ENCODE data around the gene SDR42E1. TPM values are rescaled to one million over a fixed set of nuclear protein-coding genes. Genes with fewer than 3 reads are reported as not detected.

The SDR42E1 gene
- total and polyA plus RNA-seq, 2 of the 8 experiments (the other 6 are each of a cell fraction or from before 2014, with no cell fraction given), result 0.03 TPM; not detected in 1

- Histone ChIP-seq H3K4me2 (ENCODE audit: insufficient read depth in 1 of 2, low read depth in 2 of 2, low read length in 2 of 2) (no peak overlapping the region), H3K14ac (ENCODE audit: insufficient read length) (no peak overlapping the region), H3K4me1 (replicated peaks in 1 of 4; ENCODE audit: control insufficient read depth in 3 of 4, insufficient read depth in 4 of 4, low read length in 3 of 4) (no peaks in the 10 kb centered on the region), H3K18ac (ENCODE audit: extremely low read depth, low read length) (no peak overlapping the region), H3K27me3 (replicated peaks in 1 of 4; ENCODE audit: control insufficient read depth in 3 of 4, extremely low read depth in 1 of 4, insufficient read depth in 3 of 4, low read length in 3 of 4) (no peaks in the 10 kb centered on the region; a peak in 2 of 7 replicates), H3K79me1 (ENCODE audit: low read depth, low read length) (no peaks in the 10 kb centered on the region), H3K4ac (replicated peaks; ENCODE audit: insufficient read length, low read depth, low read length) (no peak overlapping the region), H4K5ac (ENCODE audit: insufficient read length, low read depth, low read length) (no peak overlapping the region), H4K91ac (replicated peaks; ENCODE audit: insufficient read length, low read length) (no peak overlapping the region), H2BK15ac (ENCODE audit: low read length) (no peak overlapping the region), H2AK5ac (ENCODE audit: low read depth, low read length) (no peak overlapping the region), H3K27ac (ENCODE audit: low read depth, low read length) (no peak overlapping the region), H3K9me3 (ENCODE audit: insufficient read depth in 2 of 2, low read depth in 1 of 2, low read length in 1 of 2) (peaks cover 2 to 3% of the 10 kb centered on the region in 2 experiments; a peak in 2 of 4 replicates), H2BK20ac (ENCODE audit: low read length) (no peak overlapping the region), H3K79me2 (ENCODE audit: control insufficient read depth in 1 of 2, insufficient read depth in 2 of 2, low read length in 2 of 2) (no peaks in the 10 kb centered on the region), H3K9ac (replicated peaks in 1 of 4; ENCODE audit: extremely low read depth in 1 of 4, low read depth in 3 of 4, low read length in 3 of 4) (no peak overlapping the region), H4K8ac (ENCODE audit: extremely low read depth, insufficient read depth, low read length) (no peak overlapping the region), H2AFZ (ENCODE audit: low read length) (no peak overlapping the region), H3K23ac (ENCODE audit: insufficient read length) (no peak overlapping the region), H4K20me1 (replicated peaks in 1 of 2; ENCODE audit: control insufficient read depth in 1 of 2, insufficient read depth in 2 of 2, low read length in 2 of 2) (no peaks in the 10 kb centered on the region), H3K4me3 (ENCODE audit: extremely low read depth in 1 of 4, insufficient read depth in 2 of 4, low read depth in 3 of 4, low read length in 4 of 4) (no peak overlapping the region), H2BK5ac (ENCODE audit: low read depth, low read length) (no peak overlapping the region), H2BK12ac (ENCODE audit: low read depth, low read length) (no peak overlapping the region), H2BK120ac (replicated peaks; ENCODE audit: low read depth, low read length) (no peak overlapping the region), H3K36me3 (ENCODE audit: control insufficient read depth in 2 of 4, insufficient read depth in 4 of 4, low read length in 3 of 4) (no peaks in the 10 kb centered on the region), H3K56ac (replicated peaks; ENCODE audit: insufficient read length, low read depth, low read length) (no peak overlapping the region), H3K23me2 (ENCODE audit: low read depth, low read length) (no peaks in the 10 kb centered on the region)
- FAIRE-seq (no peak), DNase-seq (ENCODE audit: low read depth in 1 of 2, low spot score in 2 of 2) (no peak)
- POLR2A ChIA-PET (ENCODE audit: partially characterized antibody), result no interaction called here
- CTCF ChIA-PET (ENCODE audit: partially characterized antibody), result interaction anchor here (0.7 to 3.0 kb wide), 3 partner anchors 22 to 555 kb away, joined by 3 to 16 read pairs (median 5); no protein-coding TSS in a partner anchor
- 85% methylated on average over 5 of the region's 5 CpGs; no CpG with 5 or more reads in 1 of the 2 experiments for WGBS, 2 experiments (ENCODE audit: extremely low coverage in 1 of 2, insufficient coverage in 1 of 2, insufficient read length in 1 of 2, insufficient replicate concordance in 2 of 2, low coverage in 1 of 2, low lambda C conversion rate in 2 of 2, missing lambda C conversion rate in 1 of 2)
- TF ChIP-seq, protein P1, sequence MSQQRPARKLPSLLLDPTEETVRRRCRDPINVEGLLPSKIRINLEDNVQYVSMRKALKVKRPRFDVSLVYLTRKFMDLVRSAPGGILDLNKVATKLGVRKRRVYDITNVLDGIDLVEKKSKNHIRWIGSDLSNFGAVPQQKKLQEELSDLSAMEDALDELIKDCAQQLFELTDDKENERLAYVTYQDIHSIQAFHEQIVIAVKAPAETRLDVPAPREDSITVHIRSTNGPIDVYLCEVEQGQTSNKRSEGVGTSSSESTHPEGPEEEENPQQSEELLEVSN (IDR thresholded peaks at IDR 0.05), result no peak
- no peak for TF ChIP-seq RFX5 (IDR thresholded peaks at IDR 0.05; ENCODE audit: borderline replicate concordance, low read depth, low read length)
- TF ChIP-seq BRCA1 (IDR thresholded peaks at IDR 0.05; ENCODE audit: low read depth, low read length), result no peak
- TF ChIP-seq USF2 (IDR thresholded peaks at IDR 0.05; ENCODE audit: low read length), result no peak
Measured at GRCh38 chr16:82020051-82020450, 8.8 kb upstream of the SDR42E1 start.

Measured in H1 (cell line).